ENCODE results near the gene EPS8. TPM values are rescaled to one million over a fixed set of nuclear protein-coding genes. Genes with fewer than 3 reads are reported as not detected.

Gene EPS8
- total RNA-seq, 1 experiment from 2014 or later, result 13.9 TPM

GRCh38 chr12:15731940-15732339, 57.2 kb downstream of the EPS8 start:
- H3K9me3 ChIP-seq, result no peaks in the 10 kb centered on the region
- no peaks in the 10 kb centered on the region for H3K36me3 ChIP-seq (ENCODE audit: control insufficient read depth, insufficient read depth, low read length)
- intact Hi-C loops (cut with micrococcal nuclease; ENCODE audit: unreplicated experiment), result no loop called here
- H3K4me3 ChIP-seq (ENCODE audit: low read depth, low read length), result no peak overlapping the region
- Mint-ChIP-seq H3K4me1 (ENCODE audit: low read depth, unreplicated experiment) (peaks cover 12% of the 10 kb centered on the region), H3K27ac (ENCODE audit: unreplicated experiment) (peak overlapping the region; percentile 6), H3K27me3 (ENCODE audit: insufficient read depth, unreplicated experiment) (no peaks in the 10 kb centered on the region), H3K4me3 (ENCODE audit: unreplicated experiment) (no peak overlapping the region), H3K36me3 (ENCODE audit: insufficient read depth, unreplicated experiment) (no peaks in the 10 kb centered on the region), H3K9me3 (ENCODE audit: unreplicated experiment) (no peaks in the 10 kb centered on the region)
- TF ChIP-seq CTCF (IDR thresholded peaks at IDR 0.05; ENCODE audit: insufficient read depth in 1 of 2, low read depth in 1 of 2, low read length in 1 of 2, severe bottlenecking in 1 of 2, unreplicated experiment in 1 of 2), result no peak
- POLR2A ChIA-PET, result no interaction called here
- CTCF ChIA-PET, result no interaction called here
- no peaks in the 10 kb centered on the region for H3K27me3 ChIP-seq (replicated peaks; ENCODE audit: control insufficient read depth, insufficient read depth, low read length)
- no TSS peak for BruUV-seq (replicated peaks)
- DNase-seq, result no peak
- 0 out of 2 replicates have a peak, but pooled peaks cover 8% of the 10 kb centered on the region for H3K4me1 ChIP-seq

GRCh38 chr12:15729097-15729496, 60.1 kb downstream of the EPS8 start:
- Histone ChIP-seq H3K36me3 (ENCODE audit: control insufficient read depth, insufficient read depth, low read length) (no peaks in the 10 kb centered on the region), H3K4me1 (0 out of 2 replicates have a peak, but pooled peaks cover 12% of the 10 kb centered on the region), H3K27me3 (replicated peaks; ENCODE audit: control insufficient read depth, insufficient read depth, low read length) (no peaks in the 10 kb centered on the region), H3K4me3 (ENCODE audit: low read depth, low read length) (no peak overlapping the region), H3K9me3 (no peaks in the 10 kb centered on the region)
- H3K36me3 Mint-ChIP-seq (ENCODE audit: insufficient read depth, unreplicated experiment), result no peaks in the 10 kb centered on the region
- ChIA-PET CTCF (no interaction called here), POLR2A (no interaction called here)
- H3K4me3 Mint-ChIP-seq (ENCODE audit: unreplicated experiment), result no peak overlapping the region
- no TSS peak for BruUV-seq (replicated peaks)
- no peak for DNase-seq
- no peak overlapping the region for H3K27ac Mint-ChIP-seq (ENCODE audit: unreplicated experiment)
- H3K4me1 Mint-ChIP-seq (ENCODE audit: low read depth, unreplicated experiment), result peaks cover 28% of the 10 kb centered on the region
- no peaks in the 10 kb centered on the region for H3K27me3 Mint-ChIP-seq (ENCODE audit: insufficient read depth, unreplicated experiment)
- intact Hi-C loops (cut with micrococcal nuclease; ENCODE audit: unreplicated experiment), result no loop called here
- TF ChIP-seq CTCF (IDR thresholded peaks at IDR 0.05; ENCODE audit: insufficient read depth in 1 of 2, low read depth in 1 of 2, low read length in 1 of 2, severe bottlenecking in 1 of 2, unreplicated experiment in 1 of 2), result no peak
- H3K9me3 Mint-ChIP-seq (ENCODE audit: unreplicated experiment), result no peaks in the 10 kb centered on the region

GRCh38 chr12:15728118-15728598, 61.0 kb downstream of the EPS8 start:
- no peaks in the 10 kb centered on the region for H3K9me3 ChIP-seq

More at GRCh38 chr12:15728118-15728598, 61.0 kb downstream of the EPS8 start:
- no peaks in the 10 kb centered on the region for H3K27me3 ChIP-seq (replicated peaks; ENCODE audit: control insufficient read depth, insufficient read depth, low read length)
- Mint-ChIP-seq H3K4me1 (ENCODE audit: low read depth, unreplicated experiment) (peaks cover 26% of the 10 kb centered on the region), H3K4me3 (ENCODE audit: unreplicated experiment) (no peak overlapping the region), H3K9me3 (ENCODE audit: unreplicated experiment) (no peaks in the 10 kb centered on the region), H3K27me3 (ENCODE audit: insufficient read depth, unreplicated experiment) (no peaks in the 10 kb centered on the region), H3K27ac (ENCODE audit: unreplicated experiment) (no peak overlapping the region), H3K36me3 (ENCODE audit: insufficient read depth, unreplicated experiment) (no peaks in the 10 kb centered on the region)
- H3K4me3 ChIP-seq (ENCODE audit: low read depth, low read length), result no peak overlapping the region
- BruUV-seq (replicated peaks), result no TSS peak
- no peaks in the 10 kb centered on the region for H3K36me3 ChIP-seq (ENCODE audit: control insufficient read depth, insufficient read depth, low read length)
- DNase-seq, result no peak
- intact Hi-C loops (cut with micrococcal nuclease; ENCODE audit: unreplicated experiment), result no loop called here
- TF ChIP-seq CTCF (IDR thresholded peaks at IDR 0.05; ENCODE audit: insufficient read depth in 1 of 2, low read depth in 1 of 2, low read length in 1 of 2, severe bottlenecking in 1 of 2, unreplicated experiment in 1 of 2), result no peak
- 0 out of 2 replicates have a peak, but pooled peaks cover 12% of the 10 kb centered on the region for H3K4me1 ChIP-seq
- ChIA-PET POLR2A (no interaction called here), CTCF (no interaction called here)

Measured in Caco-2 (cell line).